Natural killer cell treated with Interleukin-12 subunit alpha and Interleukin-12 subunit beta and Interleukin-15 and Interleukin-18, amount 100 ng/mL, for 72 hours (primary cell): ENCODE results near the gene DUSP23. TPM values are rescaled to one million over a fixed set of nuclear protein-coding genes. Genes with fewer than 3 reads are reported as not detected.
A peak's percentile ranks its signal among the peaks of the same experiment; 100 is the strongest.

Experiments used
- ATAC-seq, 2 donors: fragments of 150-1000 bp; cut with Tn5 transposase in 1 of 2; sonication (Bioruptor Pico), chemical (Tn5 transposase) in 1 of 2; 2 replicates each; pipeline ENCODE4 v1.10.0; 2021
- DNase-seq: peaks from one replicate; pipeline ENCODE4 v3.0.0; 2022; ENCODE audit warnings: low spot score
- H3K27ac Mint-ChIP-seq, 2 donors: 1 replicate in 1 of 2; 2 replicates in 1 of 2; pipeline ENCODE4 v1.8.0; 2022; ENCODE audit warnings: mixed read lengths in 2 of 2, mild to moderate bottlenecking in 1 of 2, moderate library complexity in 1 of 2
- H3K27me3 Mint-ChIP-seq, 2 donors: 1 replicate in 1 of 2; 2 replicates in 1 of 2; pipeline ENCODE4 v1.8.0; 2022; ENCODE audit warnings: mixed read lengths in 2 of 2
- H3K36me3 Mint-ChIP-seq: one replicate; pipeline ENCODE4 v1.8.0; 2022; ENCODE audit warnings: mixed read lengths
- H3K4me1 Mint-ChIP-seq, 2 donors: 1 replicate in 1 of 2; 2 replicates in 1 of 2; pipeline ENCODE4 v1.8.0; 2022; ENCODE audit warnings: low read depth in 2 of 2, mixed read lengths in 2 of 2, mild to moderate bottlenecking in 1 of 2
- H3K4me3 Mint-ChIP-seq: one replicate; pipeline ENCODE4 v1.8.0; 2022; ENCODE audit warnings: mixed read lengths
- H3K9me3 Mint-ChIP-seq: 2 replicates; pipeline ENCODE4 v1.8.0; 2022; ENCODE audit warnings: mixed read lengths
- total RNA-seq, 2 donors: library from RNA; stranded (reverse); gene quantifications; one replicate each; pipeline ENCODE4 v1.2.3, GENCODE V29; 2022

The DUSP23 gene
- total RNA-seq, 2 donors from 2014 or later = 10.7 to 14.4 TPM

DNA sequence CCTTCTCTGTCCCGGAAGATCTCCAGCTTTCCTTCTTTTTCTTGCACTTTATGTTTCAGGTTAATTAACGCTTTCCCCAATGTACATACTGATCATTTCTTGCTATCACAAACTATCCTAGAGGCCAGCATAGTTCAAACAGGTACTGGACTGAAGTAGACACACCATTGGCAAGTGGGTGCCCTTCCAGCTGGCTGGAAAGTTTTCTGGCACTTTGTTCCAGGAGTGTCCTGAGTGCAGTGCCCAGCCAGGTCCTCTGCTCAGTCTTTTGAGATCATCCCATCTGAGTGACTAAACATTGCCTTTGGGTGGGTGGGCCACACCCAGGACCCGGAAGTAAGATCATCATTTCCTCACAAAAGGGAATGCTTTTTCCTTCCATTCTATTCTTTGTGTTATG is 15.0 kb upstream of the DUSP23 start:
- Mint-ChIP-seq H3K36me3 (peaks cover 4% of the 10 kb centered on the region), H3K4me3 (no peak overlapping the region), H3K4me1 (no peaks in the 10 kb centered on the region), H3K27me3 (peaks cover 19 to 23% of the 10 kb centered on the region in 2 donors), H3K9me3 (peaks cover 3% of the 10 kb centered on the region), H3K27ac (no peak overlapping the region)
- no peak for ATAC-seq
- no peak for DNase-seq

DNA sequence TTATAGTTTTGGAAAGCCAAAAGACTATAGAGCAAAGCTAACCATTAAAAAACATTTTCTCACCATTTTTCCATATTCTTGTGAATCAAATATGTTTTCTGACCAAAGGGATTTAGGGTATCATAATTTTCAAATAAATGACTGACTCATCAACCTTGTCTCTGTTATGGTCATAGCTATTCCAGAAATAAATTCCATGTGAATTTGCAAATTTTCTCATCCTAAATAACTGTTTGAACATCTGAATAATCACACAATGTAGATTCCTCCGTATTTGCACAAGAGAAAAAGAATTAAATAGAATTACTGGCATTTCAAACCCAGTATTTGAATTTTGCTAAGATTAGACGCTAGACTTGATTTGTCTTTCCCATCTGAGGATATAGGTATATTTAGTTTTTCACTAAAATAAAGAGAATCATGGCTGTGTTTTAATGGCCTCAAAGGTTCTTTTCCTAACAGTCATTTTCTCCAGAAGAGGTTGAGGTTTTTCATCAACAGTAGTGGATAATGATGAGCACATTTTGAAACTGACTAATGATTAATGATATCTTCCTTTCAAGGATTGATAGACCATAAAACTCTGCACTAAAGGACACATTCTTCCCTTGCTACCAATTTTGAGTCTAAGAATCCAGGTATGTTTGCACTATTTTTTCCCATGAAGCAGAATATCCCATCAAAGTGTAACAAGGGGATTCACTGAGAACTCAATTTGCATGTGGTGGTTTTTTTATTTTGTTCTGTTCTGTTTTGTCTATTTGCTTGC is 9.5 kb upstream of the DUSP23 start:
- H3K27ac Mint-ChIP-seq = no peak overlapping the region
- H3K27me3 Mint-ChIP-seq = peaks cover 19 to 28% of the 10 kb centered on the region in 2 donors
- H3K4me1 Mint-ChIP-seq = no peaks in the 10 kb centered on the region
- H3K9me3 Mint-ChIP-seq = no peaks in the 10 kb centered on the region
- H3K36me3 Mint-ChIP-seq = no peaks in the 10 kb centered on the region
- no peak overlapping the region for H3K4me3 Mint-ChIP-seq
- ATAC-seq (no peak), DNase-seq (no peak)

DNA sequence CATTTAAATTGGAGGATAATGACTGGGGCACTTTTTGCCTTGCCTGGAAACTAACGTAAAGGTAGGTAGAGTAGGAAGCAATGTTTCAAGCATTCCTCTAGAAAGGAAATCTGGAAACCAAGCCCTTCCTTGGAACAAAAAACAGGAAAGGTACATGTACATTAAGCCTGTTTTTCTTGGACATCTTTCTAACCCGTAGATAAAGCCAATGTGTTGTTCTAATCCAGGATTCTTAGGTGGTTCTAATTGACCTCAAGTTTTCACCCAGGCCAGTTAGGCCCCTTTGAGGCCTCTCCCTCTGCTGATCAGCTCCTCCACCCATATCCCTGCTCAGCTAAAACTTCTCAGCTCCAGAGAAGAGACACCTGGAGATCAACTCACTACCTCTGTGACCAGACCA is 6.3 kb upstream of the DUSP23 start:
- no peak overlapping the region for H3K4me3 Mint-ChIP-seq
- H3K36me3 Mint-ChIP-seq = no peaks in the 10 kb centered on the region
- H3K4me1 Mint-ChIP-seq = peaks cover 0 to 8% of the 10 kb centered on the region in 2 donors
- no peaks in the 10 kb centered on the region for H3K9me3 Mint-ChIP-seq
- peaks cover 19 to 20% of the 10 kb centered on the region in 2 donors for H3K27me3 Mint-ChIP-seq
- H3K27ac Mint-ChIP-seq = no peak overlapping the region
- no peak for DNase-seq
- no peak for ATAC-seq

GRCh38 chr1:159775716-159776115 is 5.0 kb upstream of the DUSP23 start:
- DNase-seq = no peak
- Mint-ChIP-seq H3K4me3 (no peak overlapping the region), H3K4me1 (peaks cover 6 to 14% of the 10 kb centered on the region in 2 donors), H3K36me3 (no peaks in the 10 kb centered on the region), H3K9me3 (no peaks in the 10 kb centered on the region), H3K27me3 (peaks cover 19 to 20% of the 10 kb centered on the region in 2 donors), H3K27ac (no peak overlapping the region)
- ATAC-seq = no peak

- H3K9me3 Mint-ChIP-seq = no peaks in the 10 kb centered on the region
- H3K4me1 Mint-ChIP-seq = peaks cover 9 to 21% of the 10 kb centered on the region in 2 donors
- H3K27me3 Mint-ChIP-seq = peaks cover 2 to 9% of the 10 kb centered on the region in 2 donors
- ATAC-seq (no peak), DNase-seq (no peak)
- H3K27ac Mint-ChIP-seq = peak overlapping the region in 1 of 2 donors; percentile 17
- H3K4me3 Mint-ChIP-seq = no peak overlapping the region
- H3K36me3 Mint-ChIP-seq = no peaks in the 10 kb centered on the region
These were observed 2.5 kb upstream of the DUSP23 start for GRCh38 chr1:159778266-159778665.

GRCh38 chr1:159779403-159779851 is 1.3 kb upstream of the DUSP23 start:
- Mint-ChIP-seq H3K4me3 (peak overlapping the region; percentile 81), H3K9me3 (no peaks in the 10 kb centered on the region), H3K27ac (peak overlapping the region in 1 of 2 donors; percentile 32), H3K36me3 (no peaks in the 10 kb centered on the region), H3K4me1 (peaks cover 9 to 27% of the 10 kb centered on the region in 2 donors), H3K27me3 (peaks cover 0 to 5% of the 10 kb centered on the region in 2 donors)
- ATAC-seq = no peak
- DNase-seq = no peak

GRCh38 chr1:159781992-159782391 is 1.2 kb downstream of the DUSP23 start:
- Mint-ChIP-seq H3K27me3 (peaks cover 0 to 5% of the 10 kb centered on the region in 2 donors), H3K9me3 (no peaks in the 10 kb centered on the region), H3K4me3 (peak overlapping the region; percentile 73), H3K36me3 (no peaks in the 10 kb centered on the region), H3K27ac (no peak overlapping the region), H3K4me1 (peaks cover 9 to 29% of the 10 kb centered on the region in 2 donors)
- no peak for ATAC-seq
- no peak for DNase-seq

DNA sequence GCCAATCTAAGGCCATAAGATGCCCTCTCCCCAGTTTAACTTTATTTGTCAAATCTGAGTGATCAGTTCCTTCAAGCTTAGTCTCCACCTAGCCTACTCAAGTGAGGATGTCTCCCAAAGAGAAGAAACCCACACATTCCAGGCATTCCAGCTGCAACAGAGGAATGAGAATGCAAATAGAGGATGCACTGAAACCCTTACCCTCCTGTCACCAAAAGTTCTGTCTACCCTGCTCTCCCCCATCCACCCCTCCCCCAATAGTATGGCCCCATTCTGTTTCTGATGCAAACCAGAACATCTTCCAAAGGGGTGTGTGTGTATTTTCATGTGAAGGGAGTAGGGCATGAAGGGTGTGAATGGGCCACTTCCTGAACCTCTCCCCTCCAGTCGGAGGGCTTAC is 3.0 kb downstream of the DUSP23 start:
- Mint-ChIP-seq H3K9me3 (no peaks in the 10 kb centered on the region), H3K4me1 (peaks cover 9 to 29% of the 10 kb centered on the region in 2 donors), H3K27ac (no peak overlapping the region), H3K27me3 (no peaks in the 10 kb centered on the region), H3K4me3 (no peak overlapping the region), H3K36me3 (no peaks in the 10 kb centered on the region)
- DNase-seq (no peak), ATAC-seq (no peak)

GRCh38 chr1:159786465-159786864 is 5.7 kb downstream of the DUSP23 start:
- H3K9me3 Mint-ChIP-seq = no peaks in the 10 kb centered on the region
- ATAC-seq (no peak), DNase-seq (no peak)
- H3K27me3 Mint-ChIP-seq = peaks cover 8 to 9% of the 10 kb centered on the region in 2 donors
- no peaks in the 10 kb centered on the region for H3K36me3 Mint-ChIP-seq
- H3K4me1 Mint-ChIP-seq = peaks cover under 1 to 12% of the 10 kb centered on the region in 2 donors
- H3K27ac Mint-ChIP-seq = no peak overlapping the region
- no peak overlapping the region for H3K4me3 Mint-ChIP-seq

- peaks cover 9 to 10% of the 10 kb centered on the region in 2 donors for H3K27me3 Mint-ChIP-seq
- ATAC-seq = no peak
- no peak overlapping the region for H3K27ac Mint-ChIP-seq
- no peaks in the 10 kb centered on the region for H3K36me3 Mint-ChIP-seq
- H3K9me3 Mint-ChIP-seq = no peaks in the 10 kb centered on the region
- H3K4me1 Mint-ChIP-seq = peaks cover 0 to 8% of the 10 kb centered on the region in 2 donors
- H3K4me3 Mint-ChIP-seq = no peak overlapping the region
- no peak for DNase-seq
These were observed 6.2 kb downstream of the DUSP23 start for GRCh38 chr1:159786966-159787365.

DNA sequence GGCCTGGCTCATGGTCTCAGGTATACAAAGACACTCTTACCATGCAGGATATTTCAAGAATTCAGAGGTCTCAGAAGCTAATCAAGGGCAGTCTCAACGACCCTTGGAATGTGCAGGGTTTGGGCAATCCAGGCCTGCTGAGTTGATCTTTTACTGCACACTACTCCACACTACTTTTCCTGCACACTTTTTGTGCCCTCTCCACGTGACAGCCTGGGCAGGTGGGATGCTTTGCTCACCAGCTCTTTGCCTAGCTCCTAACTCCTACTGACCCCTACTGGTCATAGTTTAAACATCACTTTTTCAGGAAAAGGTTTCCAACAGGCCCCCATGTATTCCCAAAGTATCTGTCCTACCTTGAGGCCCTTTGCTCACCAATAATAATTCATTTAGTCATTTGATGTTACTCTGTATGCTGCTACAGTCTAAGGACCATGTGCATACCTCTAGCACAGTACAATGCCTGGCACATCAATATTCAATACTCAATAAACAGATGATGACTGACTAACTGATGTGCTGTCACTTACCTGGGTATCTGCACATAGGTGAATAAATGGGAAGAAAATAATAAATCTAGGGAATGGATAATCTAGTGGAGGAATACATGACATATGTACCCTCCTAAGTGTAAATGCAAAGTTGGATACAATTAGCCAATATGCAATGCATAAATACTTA is 9.6 kb downstream of the DUSP23 start:
- DNase-seq = no peak
- H3K9me3 Mint-ChIP-seq = no peaks in the 10 kb centered on the region
- H3K4me1 Mint-ChIP-seq = no peaks in the 10 kb centered on the region
- no peak overlapping the region for H3K27ac Mint-ChIP-seq
- H3K27me3 Mint-ChIP-seq = peaks cover 9 to 17% of the 10 kb centered on the region in 2 donors
- no peak overlapping the region for H3K4me3 Mint-ChIP-seq
- ATAC-seq = no peak
- H3K36me3 Mint-ChIP-seq = no peaks in the 10 kb centered on the region

GRCh38 chr1:159791031-159791430 is 10.3 kb downstream of the DUSP23 start:
- Mint-ChIP-seq H3K27me3 (peaks cover 9 to 17% of the 10 kb centered on the region in 2 donors), H3K9me3 (no peaks in the 10 kb centered on the region), H3K4me3 (no peak overlapping the region), H3K36me3 (no peaks in the 10 kb centered on the region), H3K4me1 (no peaks in the 10 kb centered on the region), H3K27ac (no peak overlapping the region)
- DNase-seq = no peak
- no peak for ATAC-seq

GRCh38 chr1:159791461-159791860 is 10.7 kb downstream of the DUSP23 start:
- DNase-seq = no peak
- no peaks in the 10 kb centered on the region for H3K9me3 Mint-ChIP-seq
- H3K4me3 Mint-ChIP-seq = no peak overlapping the region
- ATAC-seq = no peak
- no peaks in the 10 kb centered on the region for H3K4me1 Mint-ChIP-seq
- H3K27me3 Mint-ChIP-seq = peaks cover 9 to 17% of the 10 kb centered on the region in 2 donors
- no peak overlapping the region for H3K27ac Mint-ChIP-seq
- no peaks in the 10 kb centered on the region for H3K36me3 Mint-ChIP-seq

DNA sequence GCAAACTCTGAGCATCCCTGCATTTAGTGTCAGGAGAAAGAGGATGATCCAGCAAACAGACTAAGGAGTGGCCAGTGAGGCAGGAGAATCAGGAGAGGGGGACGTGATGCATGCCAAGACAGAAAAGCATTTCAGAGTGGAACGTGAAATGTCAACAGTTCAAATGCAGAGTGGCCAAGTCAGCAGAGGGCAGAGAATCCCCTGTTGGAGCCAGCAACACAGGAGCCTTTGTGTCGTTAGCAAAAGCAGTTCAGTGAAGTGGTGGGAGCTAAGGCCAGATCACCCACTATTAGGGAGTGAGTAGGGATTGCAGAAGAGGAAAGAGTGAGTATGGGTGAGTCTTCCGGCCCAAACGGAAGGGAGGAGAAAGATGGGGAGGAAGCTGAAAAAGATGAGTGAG is 14.8 kb downstream of the DUSP23 start:
- H3K27me3 Mint-ChIP-seq = peaks cover 7 to 19% of the 10 kb centered on the region in 2 donors
- H3K36me3 Mint-ChIP-seq = no peaks in the 10 kb centered on the region
- no peak overlapping the region for H3K4me3 Mint-ChIP-seq
- peaks cover 14 to 26% of the 10 kb centered on the region in 2 donors for H3K4me1 Mint-ChIP-seq
- no peaks in the 10 kb centered on the region for H3K9me3 Mint-ChIP-seq
- no peak overlapping the region for H3K27ac Mint-ChIP-seq
- no peak for ATAC-seq
- no peak for DNase-seq
